ENCODE data around the gene EVI5.
"Not testable (repeated sequence)": the region's sequence is repeated elsewhere in the genome, so short reads cannot be mapped to it uniquely, and the experiment has no call there.

EVI5 gene

GRCh38 chr1:92527670-92528069, 257.2 kb downstream of the EVI5 start:
- TF ChIP-seq CTCF (IDR thresholded peaks at IDR 0.05; ENCODE audit: low read depth, low read length): no peak
- no peak overlapping the region for H3K4me3 ChIP-seq (ENCODE audit: low read depth, low read length)

- H3K4me3 ChIP-seq (ENCODE audit: low read depth, low read length): not testable (repeated sequence)
These were observed 259.8 kb downstream of the EVI5 start for GRCh38 chr1:92524944-92525590.

- no peak for TF ChIP-seq CTCF (IDR thresholded peaks at IDR 0.05; ENCODE audit: low read depth, low read length)
- no peak overlapping the region for H3K4me3 ChIP-seq (ENCODE audit: low read depth, low read length)
These were observed 265.9 kb downstream of the EVI5 start for GRCh38 chr1:92519043-92519442.

GRCh38 chr1:92516574-92516973, 268.3 kb downstream of the EVI5 start:
- no peak for TF ChIP-seq CTCF (IDR thresholded peaks at IDR 0.05; ENCODE audit: low read depth, low read length)
- no peak overlapping the region for H3K4me3 ChIP-seq (ENCODE audit: low read depth, low read length)

GRCh38 chr1:92515796-92516201, 269.1 kb downstream of the EVI5 start:
- TF ChIP-seq CTCF (IDR thresholded peaks at IDR 0.05; ENCODE audit: low read depth, low read length): no peak
- no peak overlapping the region for H3K4me3 ChIP-seq (ENCODE audit: low read depth, low read length)

GRCh38 chr1:92511541-92511940, 273.4 kb downstream of the EVI5 start:
- TF ChIP-seq CTCF (IDR thresholded peaks at IDR 0.05; ENCODE audit: low read depth, low read length): no peak
- H3K4me3 ChIP-seq (ENCODE audit: low read depth, low read length): no peak overlapping the region

- H3K4me3 ChIP-seq (ENCODE audit: low read depth, low read length): no peak overlapping the region
- TF ChIP-seq CTCF (IDR thresholded peaks at IDR 0.05; ENCODE audit: low read depth, low read length): no peak
These were observed 275.3 kb downstream of the EVI5 start for GRCh38 chr1:92509619-92510018.
